Stimulated activated naive B cell treated with anti-CD40 and anti-IgM and Interleukin-4, amounts not matched to agents 10 μg/mL and 1 μg/mL and 100 μg/mL, for 72 hours (primary cell): ENCODE data around the gene DDX41.
A peak's percentile ranks its signal among the peaks of the same experiment; 100 is the strongest.
"Not testable (repeated sequence)": the region's sequence is repeated elsewhere in the genome, so short reads cannot be mapped to it uniquely, and the experiment has no call there.

Experiments used
- ATAC-seq, 2 donors: fragments of 150-1000 bp; cut with Tn5 transposase; replicated peaks; 2 replicates each; pipeline ENCODE4 v1.10.0; 2021; ENCODE audit warnings: moderate library complexity in 1 of 2
- DNase-seq: peaks from one replicate; pipeline ENCODE4 v3.0.0; 2021
- H3K27ac Mint-ChIP-seq: one replicate; pipeline ENCODE4 v1.8.0; 2022; ENCODE audit warnings: mild to moderate bottlenecking, mixed read lengths
- H3K27me3 Mint-ChIP-seq, 2 donors: one replicate each; pipeline ENCODE4 v1.8.0; 2022; ENCODE audit warnings: mixed read lengths in 2 of 2
- H3K36me3 Mint-ChIP-seq, 2 donors: one replicate each; pipeline ENCODE4 v1.8.0; 2022; ENCODE audit warnings: mixed read lengths in 2 of 2, mild to moderate bottlenecking in 1 of 2
- H3K4me1 Mint-ChIP-seq, 2 donors: one replicate each; pipeline ENCODE4 v1.8.0; 2022; ENCODE audit warnings: mixed read lengths in 2 of 2, mild to moderate bottlenecking in 1 of 2
- H3K4me3 Mint-ChIP-seq, 2 donors: one replicate each; pipeline ENCODE4 v1.8.0; 2022; ENCODE audit warnings: mild to moderate bottlenecking in 2 of 2, mixed read lengths in 2 of 2, moderate library complexity in 1 of 2
- H3K9me3 Mint-ChIP-seq, 2 donors: one replicate each; pipeline ENCODE4 v1.8.0; 2022; ENCODE audit warnings: mixed read lengths in 2 of 2, mild to moderate bottlenecking in 1 of 2

The DDX41 gene

DNA sequence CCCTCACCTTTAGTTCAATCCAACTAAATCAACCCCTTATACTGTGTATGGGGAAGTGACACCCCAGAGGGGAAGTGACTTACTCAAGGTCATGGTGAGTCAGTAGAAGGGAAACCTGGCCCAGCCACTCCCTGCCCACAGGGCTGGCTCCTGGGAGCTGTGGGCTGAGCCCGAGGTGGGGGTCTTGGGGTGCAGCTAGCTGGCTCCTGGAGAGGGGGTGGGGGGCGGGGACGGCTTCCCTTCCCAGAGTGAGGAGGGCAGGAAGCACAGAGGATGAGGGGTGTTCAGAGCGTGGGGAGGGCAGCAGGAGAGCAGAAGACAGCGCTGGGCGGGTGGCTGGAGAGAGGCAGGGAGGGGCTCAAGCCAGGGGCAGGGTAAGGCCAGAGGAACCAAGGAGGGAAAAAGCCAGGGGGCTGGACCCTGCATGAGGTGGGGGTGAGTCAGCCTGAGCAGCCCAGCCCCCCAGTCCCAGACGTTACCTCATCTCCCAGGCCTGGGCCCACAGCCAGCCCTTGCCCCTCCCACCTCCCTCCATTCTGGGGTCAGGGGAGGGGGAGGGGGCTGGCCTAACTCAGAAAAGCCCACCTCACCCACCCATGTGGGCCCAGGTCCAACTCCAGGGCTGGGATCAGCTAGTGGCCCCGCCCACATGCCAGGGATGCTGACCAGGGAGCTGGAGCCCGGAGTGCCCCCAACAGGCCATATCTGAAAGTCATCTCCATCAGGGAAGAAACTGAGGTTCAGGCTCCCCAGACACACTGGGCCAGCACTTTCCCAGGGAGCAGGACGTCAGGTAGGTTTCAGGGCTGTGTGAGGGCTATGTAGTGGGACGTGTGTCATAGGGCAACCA lies 22.2 kb downstream of the DDX41 start:
- ATAC-seq (peak; percentile 81), DNase-seq (peak; percentile 58)
- Mint-ChIP-seq H3K4me1 (peaks cover 49 to 77% of the 10 kb centered on the region in 2 donors), H3K4me3 (peak overlapping the region; percentile 33 to 59), H3K9me3 (no peaks in the 10 kb centered on the region), H3K27ac (peak overlapping the region; percentile 86), H3K27me3 (peaks cover 10 to 14% of the 10 kb centered on the region in 2 donors), H3K36me3 (peaks cover 21 to 29% of the 10 kb centered on the region in 2 donors)

DNA sequence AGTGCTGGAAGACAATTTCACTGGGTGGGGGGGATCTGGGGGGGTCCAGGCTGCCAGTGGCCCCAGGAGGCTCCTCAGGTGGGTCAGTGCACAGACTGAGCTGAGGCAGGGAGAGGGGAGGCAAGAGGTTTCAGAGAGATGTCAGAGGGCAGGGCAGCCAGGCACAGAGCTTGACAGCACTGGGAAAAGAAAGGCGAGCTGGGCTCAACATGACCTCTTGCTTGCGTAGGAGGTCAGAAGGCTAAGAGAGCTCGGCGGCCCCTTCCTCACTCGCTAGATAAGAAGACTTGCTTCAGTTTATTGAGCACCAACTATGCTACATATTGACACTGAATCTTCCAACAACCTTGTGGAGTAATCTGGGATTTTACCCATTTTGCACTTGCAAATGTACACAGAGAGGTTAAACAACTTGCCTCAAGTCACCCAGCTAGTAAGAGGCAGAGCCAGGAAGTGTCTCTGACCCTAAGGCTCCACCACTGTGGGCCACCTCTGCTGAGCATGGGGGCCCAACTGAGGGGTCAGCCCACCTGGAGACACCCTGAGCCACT lies 22.9 kb downstream of the DDX41 start:
- Mint-ChIP-seq H3K9me3 (no peaks in the 10 kb centered on the region), H3K27ac (peak overlapping the region; percentile 86), H3K36me3 (peaks cover 23 to 32% of the 10 kb centered on the region in 2 donors), H3K4me1 (peaks cover 47 to 74% of the 10 kb centered on the region in 2 donors), H3K27me3 (peaks cover 8 to 11% of the 10 kb centered on the region in 2 donors), H3K4me3 (peak overlapping the region; percentile 33 to 59)
- ATAC-seq (peak in 1 of 2 donors; percentile 0), DNase-seq (no peak)

DNA sequence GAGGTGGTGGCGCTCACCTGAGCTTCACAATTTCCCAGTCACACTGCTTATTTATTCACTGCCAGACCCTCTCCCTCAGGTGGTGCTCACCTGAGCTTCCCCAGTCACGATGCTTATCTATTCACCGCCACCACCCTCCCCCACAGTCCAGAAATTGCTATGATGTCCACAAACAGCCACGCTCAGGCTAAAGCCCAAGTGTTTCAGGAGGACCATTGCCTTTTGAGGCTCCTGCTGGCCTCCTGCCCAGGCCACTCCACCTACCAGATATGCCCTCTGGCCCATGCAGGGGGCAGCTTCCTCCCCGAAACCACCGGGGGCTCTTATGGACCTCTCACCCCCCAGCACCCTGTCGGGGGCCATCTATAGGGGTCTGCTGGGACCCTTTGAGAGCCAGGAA lies 23.9 kb downstream of the DDX41 start:
- ATAC-seq = no peak
- H3K27me3 Mint-ChIP-seq = peaks cover 0 to under 1% of the 10 kb centered on the region in 2 donors
- peak overlapping the region; percentile 59 for H3K27ac Mint-ChIP-seq
- peaks cover 39 to 64% of the 10 kb centered on the region in 2 donors for H3K4me1 Mint-ChIP-seq
- H3K9me3 Mint-ChIP-seq = no peaks in the 10 kb centered on the region
- peaks cover 32 to 39% of the 10 kb centered on the region in 2 donors for H3K36me3 Mint-ChIP-seq
- no peak for DNase-seq
- no peak overlapping the region for H3K4me3 Mint-ChIP-seq

DNA sequence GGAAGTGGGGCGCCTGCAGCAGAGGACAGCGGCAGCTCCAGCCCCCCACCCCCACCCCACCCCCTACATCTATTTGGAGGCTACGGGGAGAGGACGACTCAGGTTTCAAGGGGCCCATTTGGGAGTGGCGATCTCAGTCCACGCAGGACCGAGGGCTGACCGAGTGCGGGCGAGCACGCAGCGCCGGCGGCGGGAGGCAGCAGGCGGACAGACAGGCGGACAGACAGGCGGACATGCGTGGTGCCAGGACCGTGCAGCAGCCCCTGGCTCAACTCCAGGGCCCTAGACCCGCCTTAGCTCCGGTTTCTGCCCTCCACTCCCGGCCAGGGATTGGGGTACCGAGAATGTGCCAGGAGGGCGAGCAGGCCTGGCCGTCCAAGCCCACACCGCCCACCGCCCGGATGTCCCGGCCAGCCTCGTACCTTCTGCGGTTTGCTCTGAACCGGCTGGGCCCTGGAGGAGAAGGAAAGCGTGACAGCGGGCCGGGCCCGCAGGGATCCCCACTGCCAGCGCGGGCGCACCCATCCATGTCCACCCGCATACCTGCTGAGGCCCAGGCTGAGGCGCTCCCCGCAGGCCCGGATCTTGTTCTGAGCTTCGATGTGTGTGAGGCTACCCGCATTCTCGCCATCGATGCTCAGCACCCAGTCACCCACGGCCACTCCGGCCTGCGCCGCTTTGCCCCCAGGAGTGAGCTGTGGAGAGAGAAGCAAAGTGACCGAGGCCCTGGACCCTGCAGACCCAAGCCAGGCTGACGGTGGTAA lies 24.6 kb downstream of the DDX41 start:
- H3K4me3 Mint-ChIP-seq = no peak overlapping the region
- no peak overlapping the region for H3K27ac Mint-ChIP-seq
- H3K36me3 Mint-ChIP-seq = peaks cover 37 to 44% of the 10 kb centered on the region in 2 donors
- H3K9me3 Mint-ChIP-seq = no peaks in the 10 kb centered on the region
- peaks cover 37 to 60% of the 10 kb centered on the region in 2 donors for H3K4me1 Mint-ChIP-seq
- no peaks in the 10 kb centered on the region for H3K27me3 Mint-ChIP-seq
- DNase-seq (no peak), ATAC-seq (no peak)

DNA sequence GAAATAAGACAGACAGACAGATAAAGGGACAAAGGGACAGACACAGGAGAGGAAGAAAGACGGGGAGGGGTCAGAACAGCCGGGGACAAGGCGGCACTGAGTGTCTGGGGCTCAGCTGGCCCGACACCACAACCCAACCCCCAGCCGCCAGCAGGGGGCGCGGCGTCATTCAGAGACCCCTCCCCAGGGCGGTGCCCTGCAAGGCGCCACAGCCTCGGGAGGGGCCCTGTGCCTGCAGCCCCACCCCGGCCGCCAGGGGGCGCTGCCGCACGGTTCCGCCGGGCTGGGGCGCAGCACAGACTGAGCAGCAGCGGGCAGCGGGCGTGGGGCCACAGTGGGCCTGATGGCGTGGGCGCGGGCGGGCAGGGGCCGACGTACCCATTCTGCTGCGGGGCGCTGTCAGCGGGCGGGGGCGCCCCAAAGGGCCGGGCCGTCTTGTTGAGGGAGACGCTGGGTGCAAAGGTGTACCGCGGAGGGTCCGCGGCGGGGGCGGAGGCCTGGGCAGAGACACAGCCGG lies 25.3 kb downstream of the DDX41 start:
- ATAC-seq (no peak), DNase-seq (no peak)
- H3K4me1 Mint-ChIP-seq = peaks cover 37 to 57% of the 10 kb centered on the region in 2 donors
- peak overlapping the region in 1 of 2 donors; percentile 30 for H3K4me3 Mint-ChIP-seq
- H3K9me3 Mint-ChIP-seq = no peaks in the 10 kb centered on the region
- H3K36me3 Mint-ChIP-seq = peaks cover 40 to 46% of the 10 kb centered on the region in 2 donors
- no peaks in the 10 kb centered on the region for H3K27me3 Mint-ChIP-seq
- H3K27ac Mint-ChIP-seq = no peak overlapping the region

DNA sequence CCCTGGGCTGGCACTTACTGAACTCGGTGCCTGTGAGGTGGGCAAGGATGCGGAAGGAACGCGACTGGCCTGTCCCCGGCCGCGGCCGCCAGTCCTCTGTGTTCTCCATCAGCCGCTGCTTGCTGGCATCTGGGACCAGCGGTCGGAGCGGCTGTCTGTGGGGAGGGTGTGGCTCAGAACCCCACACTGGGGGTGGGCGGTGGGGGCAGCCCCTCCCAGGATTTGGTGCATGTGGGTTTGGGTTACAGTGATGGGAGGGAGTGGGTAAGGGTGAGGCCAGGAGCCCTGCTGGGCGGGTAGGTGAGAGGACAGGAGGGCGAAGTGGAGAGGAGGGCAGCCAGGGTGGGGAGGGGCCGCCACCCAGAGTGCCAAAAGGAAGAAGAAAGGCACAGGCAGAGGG lies 25.8 kb downstream of the DDX41 start:
- H3K4me3 Mint-ChIP-seq = peak overlapping the region in 1 of 2 donors; percentile 30
- no peaks in the 10 kb centered on the region for H3K27me3 Mint-ChIP-seq
- no peak overlapping the region for H3K27ac Mint-ChIP-seq
- H3K9me3 Mint-ChIP-seq = no peaks in the 10 kb centered on the region
- H3K4me1 Mint-ChIP-seq = peaks cover 32 to 52% of the 10 kb centered on the region in 2 donors
- peaks cover 43 to 49% of the 10 kb centered on the region in 2 donors for H3K36me3 Mint-ChIP-seq
- DNase-seq (no peak), ATAC-seq (no peak)

DNA sequence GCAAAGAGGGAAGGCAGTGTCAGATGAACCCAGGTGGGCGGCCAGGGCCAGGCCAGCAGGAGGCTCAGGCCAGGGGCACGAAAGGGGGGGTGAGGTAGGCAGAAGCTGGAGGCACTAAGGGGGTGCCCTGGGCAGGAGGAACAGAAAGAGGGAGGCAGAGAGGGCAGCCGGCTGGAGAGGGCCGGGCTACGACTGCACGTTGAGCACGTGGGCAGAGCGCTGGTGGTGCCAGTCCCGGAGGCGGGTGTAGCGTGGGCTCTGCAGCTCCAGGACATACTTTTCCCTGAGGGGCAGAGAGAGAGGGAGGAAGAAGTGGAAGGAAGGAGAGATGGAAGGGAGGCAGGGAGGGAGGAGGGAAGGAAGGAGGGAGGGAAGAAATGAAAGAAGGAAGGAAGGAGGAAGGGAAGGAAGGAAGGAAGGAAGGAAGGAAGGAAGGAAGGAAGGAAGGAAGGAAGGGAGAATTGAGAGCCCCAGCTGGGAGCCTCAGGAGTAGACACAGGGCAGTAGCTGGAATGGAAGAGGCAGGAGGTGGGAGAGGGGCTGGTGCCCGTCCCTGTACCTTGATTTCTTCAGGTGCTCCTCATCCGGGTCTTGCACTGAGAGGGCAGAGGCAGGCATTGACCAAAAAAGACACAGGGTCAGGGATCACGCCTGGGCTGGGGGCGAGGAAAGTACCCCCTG lies 26.3 kb downstream of the DDX41 start:
- Mint-ChIP-seq H3K4me1 (peaks cover 32 to 46% of the 10 kb centered on the region in 2 donors), H3K9me3 (no peaks in the 10 kb centered on the region), H3K27ac (peak overlapping the region; percentile 27), H3K36me3 (peaks cover 45 to 49% of the 10 kb centered on the region in 2 donors), H3K27me3 (no peaks in the 10 kb centered on the region), H3K4me3 (no peak overlapping the region)
- DNase-seq (no peak), ATAC-seq (no peak)

DNA sequence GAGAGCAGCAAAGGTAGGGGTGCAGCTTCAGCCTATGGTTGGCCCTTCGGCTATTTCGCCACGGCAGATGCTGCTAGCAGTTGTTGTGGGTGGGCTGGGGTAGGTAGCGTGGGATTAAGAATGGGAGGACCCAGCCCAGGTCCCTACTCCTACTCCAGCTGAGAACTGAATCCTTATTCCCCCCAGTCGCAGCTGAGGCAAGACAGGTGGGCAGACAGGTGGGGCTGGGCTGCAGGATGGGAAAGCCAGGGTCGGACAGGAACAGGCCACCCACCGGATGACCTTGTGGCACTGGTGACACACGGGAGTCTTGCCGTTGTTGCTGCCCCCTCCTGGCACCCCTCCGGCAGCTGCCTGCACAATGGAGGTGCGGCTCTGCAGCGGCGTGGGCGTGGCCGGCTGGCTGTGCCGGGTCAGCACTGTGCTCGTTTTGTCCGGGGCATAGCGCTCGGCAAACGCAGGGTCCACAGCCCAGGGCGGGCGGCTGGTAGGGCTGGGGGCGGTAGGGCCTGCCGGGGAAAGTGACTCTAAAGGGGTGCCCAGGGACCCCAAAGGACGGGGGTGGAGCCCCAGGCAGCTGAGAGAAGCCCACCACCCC lies 27.5 kb downstream of the DDX41 start:
- H3K27me3 Mint-ChIP-seq = no peaks in the 10 kb centered on the region
- DNase-seq = no peak
- no peak overlapping the region for H3K4me3 Mint-ChIP-seq
- H3K9me3 Mint-ChIP-seq = no peaks in the 10 kb centered on the region
- H3K36me3 Mint-ChIP-seq = peaks cover 49 to 58% of the 10 kb centered on the region in 2 donors
- no peak for ATAC-seq
- peaks cover 24 to 34% of the 10 kb centered on the region in 2 donors for H3K4me1 Mint-ChIP-seq
- H3K27ac Mint-ChIP-seq = no peak overlapping the region

DNA sequence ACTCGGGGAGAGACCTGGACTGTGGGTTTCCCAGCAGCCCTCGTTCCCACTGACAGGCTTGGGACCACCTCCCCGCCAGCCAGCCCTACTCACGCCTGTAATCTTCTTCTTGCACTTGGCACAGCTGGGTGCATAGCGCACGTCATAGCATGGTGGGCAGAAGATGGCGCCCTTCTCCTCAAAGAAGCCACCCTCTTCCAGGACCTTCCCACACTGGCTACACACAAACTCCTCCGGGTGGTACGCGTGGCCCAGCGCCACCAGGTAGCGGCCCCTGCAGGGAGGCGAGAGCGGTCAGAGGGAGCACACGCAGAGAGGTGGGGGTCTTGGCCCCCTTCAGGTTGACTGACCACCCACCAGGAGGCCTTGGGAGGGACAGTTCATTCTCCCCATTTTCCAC lies 28.8 kb downstream of the DDX41 start:
- no peak overlapping the region for H3K27ac Mint-ChIP-seq
- DNase-seq (no peak), ATAC-seq (no peak)
- H3K27me3 Mint-ChIP-seq = no peaks in the 10 kb centered on the region
- peaks cover 14 to 22% of the 10 kb centered on the region in 2 donors for H3K4me1 Mint-ChIP-seq
- H3K4me3 Mint-ChIP-seq = no peak overlapping the region
- peaks cover 49 to 56% of the 10 kb centered on the region in 2 donors for H3K36me3 Mint-ChIP-seq
- no peaks in the 10 kb centered on the region for H3K9me3 Mint-ChIP-seq

DNA sequence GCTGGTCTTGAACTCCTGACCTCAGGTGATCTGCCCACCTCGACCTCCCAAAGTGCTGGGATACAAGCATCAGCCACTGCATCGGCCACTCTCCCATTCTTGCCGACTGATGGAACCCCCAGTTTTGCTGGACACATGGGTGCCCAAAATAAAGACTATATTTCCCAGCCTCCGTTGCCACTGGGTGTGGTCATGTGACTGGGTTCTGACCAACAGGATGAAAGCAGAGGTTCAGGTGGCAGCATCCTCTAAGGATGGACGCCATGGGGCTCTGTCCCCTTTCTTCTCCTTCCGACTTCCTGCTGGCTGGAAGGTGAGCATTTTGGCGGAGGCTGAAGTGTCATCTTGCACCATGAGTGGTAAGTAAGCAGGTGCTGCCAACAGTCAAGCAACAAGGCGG lies 29.6 kb downstream of the DDX41 start:
- H3K9me3 Mint-ChIP-seq = no peaks in the 10 kb centered on the region
- no peak for ATAC-seq
- no peak overlapping the region for H3K27ac Mint-ChIP-seq
- H3K4me3 Mint-ChIP-seq = no peak overlapping the region
- H3K27me3 Mint-ChIP-seq = no peaks in the 10 kb centered on the region
- DNase-seq = no peak
- peaks cover 45 to 48% of the 10 kb centered on the region in 2 donors for H3K36me3 Mint-ChIP-seq
- H3K4me1 Mint-ChIP-seq = peaks cover 9 to 16% of the 10 kb centered on the region in 2 donors

DNA sequence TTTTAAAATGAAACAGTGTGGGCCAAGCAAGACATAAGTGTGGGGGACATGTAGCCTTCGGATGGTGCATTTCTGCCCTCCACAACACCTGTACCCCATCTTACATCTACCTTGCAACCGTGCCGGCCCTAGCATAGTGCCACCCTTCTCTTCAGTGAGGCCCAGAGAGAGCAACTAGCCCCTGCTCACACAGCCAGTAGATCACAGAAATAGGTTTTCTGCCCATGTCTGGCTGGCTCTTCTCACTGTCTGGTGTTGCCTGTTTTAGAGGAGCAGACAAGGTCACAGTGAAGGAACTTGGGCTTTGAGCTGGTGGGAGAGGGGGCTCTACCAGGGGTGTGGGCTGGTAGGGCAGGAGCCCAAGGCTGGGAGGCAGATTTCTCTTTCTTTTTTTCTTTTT lies 30.5 kb downstream of the DDX41 start:
- Mint-ChIP-seq H3K27ac (no peak overlapping the region), H3K4me3 (no peak overlapping the region), H3K36me3 (peaks cover 44 to 46% of the 10 kb centered on the region in 2 donors), H3K27me3 (no peaks in the 10 kb centered on the region), H3K4me1 (peaks cover 8 to 15% of the 10 kb centered on the region in 2 donors), H3K9me3 (no peaks in the 10 kb centered on the region)
- DNase-seq = no peak
- no peak for ATAC-seq

DNA sequence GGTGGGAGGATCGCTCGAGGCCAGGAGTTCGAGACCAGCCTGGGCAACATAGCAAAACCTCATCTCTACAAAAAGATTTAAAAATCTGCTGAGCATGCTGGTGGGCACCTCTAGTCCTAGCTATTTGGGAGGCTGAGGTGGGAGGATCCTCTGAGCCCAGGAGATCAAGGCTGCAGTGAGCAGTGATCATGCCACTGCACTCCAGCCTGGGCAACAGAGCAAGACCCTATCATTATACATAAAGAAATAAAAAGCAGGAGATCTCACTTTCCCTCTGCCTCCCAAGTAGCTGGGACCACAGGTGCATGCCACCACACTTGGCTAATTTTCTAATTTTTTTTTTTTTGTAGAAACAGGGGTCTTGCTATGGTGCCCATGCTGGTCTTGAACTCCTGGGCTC lies 31.0 kb downstream of the DDX41 start:
- not testable (repeated sequence) for ATAC-seq, DNase-seq, H3K4me3 Mint-ChIP-seq, H3K27ac Mint-ChIP-seq, H3K9me3 Mint-ChIP-seq, H3K27me3 Mint-ChIP-seq, H3K4me1 Mint-ChIP-seq
- H3K36me3 Mint-ChIP-seq = peaks cover 39 to 41% of the 10 kb centered on the region in 2 donors

DNA sequence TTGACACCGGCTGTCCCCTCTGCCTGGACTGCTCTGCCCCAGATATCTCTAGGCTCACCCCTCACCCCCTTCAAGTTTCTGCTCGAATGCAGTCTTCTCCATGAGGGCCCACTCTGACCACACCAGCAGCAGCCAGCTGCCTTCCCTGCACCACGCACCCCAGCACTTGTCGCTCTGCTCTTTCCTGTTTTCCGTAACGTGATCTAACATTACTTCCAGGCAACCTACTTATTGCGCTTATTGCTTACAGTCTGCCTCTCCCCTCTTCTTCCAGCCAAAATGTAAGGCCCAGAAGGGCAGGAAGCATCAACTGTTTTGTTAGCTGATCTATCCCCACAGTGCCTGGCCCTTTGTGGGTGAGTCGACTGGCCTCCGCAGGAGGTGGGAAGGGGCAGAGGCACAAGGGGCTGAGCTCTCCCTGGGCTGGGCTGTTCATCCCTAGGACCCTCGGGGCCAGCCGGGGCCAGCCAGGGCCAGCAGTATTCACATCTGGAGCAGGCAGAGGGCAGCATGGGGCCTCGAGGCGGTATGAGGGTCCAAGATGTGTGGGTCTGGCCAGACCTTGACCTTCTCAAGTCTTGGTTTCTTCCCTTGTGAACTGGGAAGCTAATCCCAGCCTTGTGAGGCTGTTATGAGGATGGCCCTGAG lies 31.7 kb downstream of the DDX41 start:
- Mint-ChIP-seq H3K27me3 (no peaks in the 10 kb centered on the region), H3K9me3 (no peaks in the 10 kb centered on the region), H3K4me3 (no peak overlapping the region), H3K27ac (peak overlapping the region; percentile 57), H3K4me1 (peaks cover 3 to 5% of the 10 kb centered on the region in 2 donors), H3K36me3 (peaks cover 32 to 34% of the 10 kb centered on the region in 2 donors)
- ATAC-seq (no peak), DNase-seq (no peak)
